ENCODE measurements around the gene TMCC2.

GRCh38 chr1:205263580-205264190 is 35.9 kb downstream of the TMCC2 start:
- no peak for TF ChIP-seq POLR2A (IDR thresholded peaks at IDR 0.05)
- TF ChIP-seq, protein P1, sequence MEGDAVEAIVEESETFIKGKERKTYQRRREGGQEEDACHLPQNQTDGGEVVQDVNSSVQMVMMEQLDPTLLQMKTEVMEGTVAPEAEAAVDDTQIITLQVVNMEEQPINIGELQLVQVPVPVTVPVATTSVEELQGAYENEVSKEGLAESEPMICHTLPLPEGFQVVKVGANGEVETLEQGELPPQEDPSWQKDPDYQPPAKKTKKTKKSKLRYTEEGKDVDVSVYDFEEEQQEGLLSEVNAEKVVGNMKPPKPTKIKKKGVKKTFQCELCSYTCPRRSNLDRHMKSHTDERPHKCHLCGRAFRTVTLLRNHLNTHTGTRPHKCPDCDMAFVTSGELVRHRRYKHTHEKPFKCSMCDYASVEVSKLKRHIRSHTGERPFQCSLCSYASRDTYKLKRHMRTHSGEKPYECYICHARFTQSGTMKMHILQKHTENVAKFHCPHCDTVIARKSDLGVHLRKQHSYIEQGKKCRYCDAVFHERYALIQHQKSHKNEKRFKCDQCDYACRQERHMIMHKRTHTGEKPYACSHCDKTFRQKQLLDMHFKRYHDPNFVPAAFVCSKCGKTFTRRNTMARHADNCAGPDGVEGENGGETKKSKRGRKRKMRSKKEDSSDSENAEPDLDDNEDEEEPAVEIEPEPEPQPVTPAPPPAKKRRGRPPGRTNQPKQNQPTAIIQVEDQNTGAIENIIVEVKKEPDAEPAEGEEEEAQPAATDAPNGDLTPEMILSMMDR (IDR thresholded peaks at IDR 0.05) = no peak

Data from testis (tissue), 2 donors.